ENCODE results near the gene UBL4A.

The UBL4A gene

DNA sequence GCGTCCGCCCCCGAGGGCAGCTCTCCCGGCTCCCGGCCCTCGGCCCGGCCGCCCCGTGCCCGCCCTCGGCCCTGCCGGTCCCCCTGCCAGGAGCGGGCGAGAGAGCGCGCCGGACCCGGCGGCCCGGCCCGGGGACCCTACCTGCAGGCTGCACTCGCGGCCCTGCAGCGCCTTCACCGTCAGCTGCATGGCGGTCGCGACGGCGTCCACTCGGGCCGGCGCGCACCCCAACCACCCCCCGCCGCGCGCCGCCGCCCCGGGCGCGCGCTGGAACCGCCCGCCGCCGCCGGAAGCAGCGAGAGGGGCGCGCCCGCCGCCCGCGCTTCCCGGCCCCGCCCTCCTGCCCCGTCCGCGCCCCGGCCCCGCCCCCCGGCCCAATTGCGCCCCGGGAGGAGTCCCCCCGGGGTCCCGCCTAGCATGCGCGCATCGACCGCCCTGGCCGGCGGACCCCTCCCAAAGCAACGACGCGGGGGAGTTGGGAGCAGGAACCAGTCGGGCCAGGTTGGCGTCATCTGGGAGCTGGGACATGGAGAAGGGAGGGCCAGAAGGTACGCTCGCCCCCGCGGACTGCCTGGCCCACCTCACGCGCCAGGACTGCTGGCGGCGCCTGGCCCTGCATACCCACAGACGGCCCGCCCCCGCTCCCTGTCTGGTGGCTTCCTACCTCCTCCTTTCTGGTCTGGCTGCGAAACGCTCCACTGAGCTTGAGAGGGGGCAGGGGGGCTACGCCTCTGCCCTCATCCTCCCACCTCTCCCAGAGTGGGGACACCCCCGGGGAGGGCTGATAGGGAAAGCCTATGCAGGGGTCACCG, at the start of gene UBL4A:
TSS of gene UBL4A (minus strand) at position 220 of the 812 bp plus-strand sequence. CDS start at position 189, 31 bp downstream.
- DNase-seq (ENCODE audit: low read depth) = peak; percentile 9

DNA sequence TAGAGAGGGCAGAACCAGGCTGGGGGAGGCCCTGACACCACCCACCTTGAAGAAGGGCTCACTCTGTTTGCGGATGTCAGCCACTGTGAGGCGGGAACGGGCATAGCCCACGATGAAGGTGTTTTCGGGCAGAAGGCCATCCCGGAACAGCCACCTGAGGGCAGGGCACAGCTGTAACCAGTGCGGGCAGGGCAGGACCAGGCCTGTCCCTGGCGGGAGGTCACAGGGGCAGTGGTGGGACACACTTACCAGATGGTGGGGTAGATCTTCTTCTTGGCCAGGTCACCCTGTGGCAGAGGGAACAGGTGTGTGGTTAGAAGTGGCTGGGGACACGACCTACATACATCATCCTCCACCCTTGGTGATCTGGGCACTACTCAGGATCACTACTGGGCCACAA, 49.5 kb upstream of the UBL4A start:
- DNase-seq (ENCODE audit: low read depth) = no peak

DNA sequence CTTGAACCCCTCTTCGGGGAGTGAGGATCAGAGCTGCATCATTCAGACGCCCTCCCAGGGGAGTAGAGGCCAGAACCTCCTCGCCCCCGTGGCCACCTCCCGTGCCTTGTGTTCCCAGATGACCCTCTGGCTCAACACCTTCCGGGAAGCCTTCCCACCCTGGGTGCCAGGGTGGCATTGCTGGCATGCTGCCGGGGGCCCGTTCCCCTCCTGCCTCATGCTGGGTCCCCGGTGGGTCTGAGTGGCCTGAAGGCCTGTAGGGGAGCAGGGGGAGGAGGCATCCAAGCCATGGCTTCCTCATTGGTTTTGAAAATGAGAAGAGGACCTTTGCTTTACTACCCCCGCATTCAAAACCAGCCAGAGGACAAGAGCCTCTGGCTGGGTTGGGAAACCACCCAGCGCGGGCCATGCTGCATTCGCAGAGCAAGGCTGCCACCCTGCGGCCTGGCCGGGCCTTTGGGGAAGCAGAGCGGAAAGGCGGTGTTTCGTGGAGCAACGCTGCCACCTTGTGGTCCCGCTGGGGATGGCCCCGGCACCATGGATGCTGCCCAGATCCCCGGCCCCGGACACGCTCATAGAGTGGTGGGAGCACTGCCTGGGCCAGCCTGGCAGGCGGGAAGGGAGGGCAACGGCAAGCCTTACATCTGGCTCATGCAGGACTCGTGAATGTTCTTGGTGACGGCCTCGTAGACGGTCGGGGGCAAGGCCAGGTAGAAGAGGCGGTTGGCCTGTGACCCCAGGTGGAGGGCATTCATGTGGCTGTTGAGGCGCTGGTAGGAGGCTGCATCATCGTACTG, 48.3 kb upstream of the UBL4A start:
- DNase-seq (ENCODE audit: low read depth) = peak; percentile 80

DNA sequence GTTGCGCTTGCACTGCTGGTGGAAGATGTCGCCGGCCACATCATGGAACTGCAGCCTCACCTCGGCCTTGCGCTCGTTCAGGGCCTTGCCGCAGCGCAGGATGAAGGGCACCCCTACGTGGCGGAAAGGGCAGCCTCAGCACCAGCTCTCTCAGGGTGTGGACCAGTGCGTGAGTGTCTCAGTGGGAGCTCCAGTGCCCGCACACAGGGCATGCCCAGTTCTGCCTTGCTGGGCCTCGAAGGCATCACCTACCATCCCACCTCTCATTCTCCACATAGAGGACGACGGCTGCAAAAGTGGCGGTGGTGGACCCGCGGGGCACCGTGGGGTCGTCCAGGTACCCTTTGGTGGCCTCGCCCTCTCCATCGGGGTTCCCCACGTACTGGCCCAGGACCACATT, 46.3 kb upstream of the UBL4A start:
- DNase-seq (ENCODE audit: low read depth) = no peak

DNA sequence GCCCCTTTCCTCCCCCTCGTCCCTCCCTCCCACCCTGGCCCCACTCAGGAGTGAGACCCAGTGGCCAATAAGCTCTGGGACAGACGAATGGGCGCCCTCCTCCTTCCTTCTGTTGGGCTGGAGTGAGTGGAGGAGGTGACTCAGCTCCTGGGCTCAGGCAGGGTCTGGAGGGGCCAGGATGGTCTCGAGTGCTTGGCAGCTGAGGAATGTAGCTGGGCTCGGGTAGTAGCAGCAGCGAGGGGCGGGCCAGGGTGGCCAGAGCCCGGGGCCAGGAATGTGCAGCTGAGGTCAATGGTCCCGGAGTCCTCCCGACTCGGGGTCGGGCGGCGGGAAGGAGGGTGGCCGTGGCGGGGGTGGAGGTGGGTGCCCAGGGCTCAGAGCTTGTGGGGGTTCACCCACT, 45.2 kb upstream of the UBL4A start:
- no peak for DNase-seq (ENCODE audit: low read depth)

DNA sequence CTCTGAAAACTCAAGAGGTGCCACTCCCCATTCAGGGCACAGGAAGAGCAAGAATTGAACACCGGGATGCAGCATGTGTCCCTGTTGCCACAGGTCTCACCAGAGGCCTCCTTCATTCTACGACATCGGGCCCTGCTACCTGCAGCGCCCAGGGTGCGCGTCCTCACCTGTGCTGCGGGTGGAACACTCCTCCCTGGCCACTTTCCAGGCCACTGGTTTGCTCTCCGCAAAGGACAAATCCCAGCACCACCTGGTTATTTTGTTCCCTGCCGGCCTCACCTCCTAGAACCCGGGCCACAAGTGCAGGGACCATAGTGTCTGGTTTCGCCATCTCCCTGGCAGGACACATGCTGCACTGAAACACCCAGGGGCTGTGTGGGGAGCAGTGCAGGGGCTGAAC, 43.9 kb upstream of the UBL4A start:
- no peak for DNase-seq (ENCODE audit: low read depth)

DNA sequence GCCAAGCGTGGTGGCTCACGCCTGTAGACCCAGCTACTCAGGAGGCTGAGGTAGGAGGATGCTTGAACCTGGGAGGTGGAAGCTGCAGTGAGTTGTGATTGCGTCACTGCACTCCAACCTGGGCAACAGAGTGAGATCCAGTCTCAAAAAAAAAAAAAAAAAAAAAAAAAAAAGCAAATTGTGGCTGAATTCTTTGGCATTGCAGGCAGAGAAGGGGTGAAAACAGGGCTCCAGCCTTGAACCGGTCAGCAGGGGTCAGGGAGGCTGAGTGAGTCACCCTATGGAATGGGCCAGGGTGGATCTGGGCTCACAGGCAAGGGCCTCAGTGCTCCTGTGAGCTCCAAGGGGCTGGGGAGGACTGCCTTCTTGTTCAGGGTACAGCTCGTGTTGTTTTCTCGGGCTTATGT, 42.8 kb upstream of the UBL4A start:
- DNase-seq (ENCODE audit: low read depth) = peak; percentile 61

DNA sequence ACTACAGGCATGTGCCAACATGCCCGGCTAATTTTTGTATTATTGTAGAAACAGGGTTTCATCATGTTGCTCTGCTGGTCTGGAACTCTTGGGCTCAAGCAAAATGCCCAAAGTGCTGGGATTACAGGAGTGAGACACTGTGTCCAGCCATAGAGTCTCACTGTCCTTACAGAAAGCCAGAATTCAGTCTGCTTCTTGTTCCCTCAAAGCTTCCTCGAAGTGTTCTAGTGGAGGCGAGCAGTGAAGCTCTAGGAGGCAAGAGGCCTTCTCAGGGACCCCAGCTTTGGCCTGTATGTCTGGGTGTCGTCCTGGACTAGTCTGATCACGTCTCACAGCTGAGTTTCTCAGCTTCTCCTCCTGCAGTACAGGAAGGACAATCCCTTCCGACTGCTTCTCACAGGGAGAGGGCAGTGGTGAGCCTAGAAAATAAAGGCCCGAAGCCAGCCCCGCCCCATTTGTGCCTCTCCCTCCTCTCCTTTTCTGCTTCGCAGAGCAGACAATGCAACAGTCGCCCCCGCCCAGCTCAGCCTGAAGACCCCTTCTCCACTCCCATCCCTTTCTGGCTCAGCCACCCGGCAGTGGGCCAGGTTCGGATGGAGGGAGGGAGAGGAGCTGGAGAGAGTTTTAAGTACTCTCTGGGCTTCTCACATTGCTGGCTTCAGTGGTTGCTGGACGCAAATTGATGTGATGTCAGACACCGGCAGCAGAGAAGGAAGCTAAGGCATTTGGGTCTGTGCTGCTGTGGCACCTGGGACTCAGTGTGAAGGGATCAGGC, 40.7 kb upstream of the UBL4A start:
- peak; percentile 72 for DNase-seq (ENCODE audit: low read depth)

DNA sequence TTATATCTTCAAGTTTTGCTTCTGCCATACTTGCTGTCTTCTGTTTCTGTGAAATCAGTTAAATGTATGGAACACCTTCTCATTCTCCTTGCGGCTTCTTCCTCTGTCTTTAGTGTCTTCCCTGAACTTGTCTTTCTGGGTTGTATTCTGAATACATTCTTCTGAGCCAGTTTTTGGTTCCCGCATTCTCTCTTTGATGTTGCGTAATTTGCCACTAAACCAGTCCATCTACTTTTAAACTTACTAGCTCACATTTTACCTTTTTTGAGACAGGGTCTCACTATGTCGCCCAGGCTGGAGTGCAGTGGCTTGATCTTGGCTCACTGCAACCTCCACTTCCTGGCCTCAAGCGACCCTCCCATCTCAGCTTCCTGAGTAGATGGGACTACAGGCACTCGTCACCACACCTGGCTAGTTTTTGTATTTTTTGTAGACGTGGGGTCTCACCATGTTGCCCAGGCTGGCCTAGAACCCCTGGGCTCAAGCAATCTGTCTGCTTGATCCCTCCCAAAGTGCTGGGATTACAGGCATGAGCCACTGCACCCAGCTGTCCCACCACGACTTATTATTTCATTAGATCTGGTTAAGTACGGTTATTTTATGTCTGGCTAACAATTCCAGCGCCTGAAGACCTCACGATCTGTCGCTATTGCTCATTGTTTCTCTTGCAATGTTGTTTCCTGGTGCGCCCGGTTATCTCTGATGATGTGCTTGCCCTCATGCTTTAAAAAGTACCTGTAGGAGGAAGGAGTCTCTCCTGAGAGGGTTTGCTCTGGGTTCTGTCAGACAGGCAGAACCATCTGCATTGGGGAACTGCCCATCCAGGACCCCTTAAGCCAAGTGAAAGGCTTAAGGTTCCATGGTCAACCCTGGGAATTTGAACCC, 39.4 kb upstream of the UBL4A start:
- no peak for DNase-seq (ENCODE audit: low read depth)

DNA sequence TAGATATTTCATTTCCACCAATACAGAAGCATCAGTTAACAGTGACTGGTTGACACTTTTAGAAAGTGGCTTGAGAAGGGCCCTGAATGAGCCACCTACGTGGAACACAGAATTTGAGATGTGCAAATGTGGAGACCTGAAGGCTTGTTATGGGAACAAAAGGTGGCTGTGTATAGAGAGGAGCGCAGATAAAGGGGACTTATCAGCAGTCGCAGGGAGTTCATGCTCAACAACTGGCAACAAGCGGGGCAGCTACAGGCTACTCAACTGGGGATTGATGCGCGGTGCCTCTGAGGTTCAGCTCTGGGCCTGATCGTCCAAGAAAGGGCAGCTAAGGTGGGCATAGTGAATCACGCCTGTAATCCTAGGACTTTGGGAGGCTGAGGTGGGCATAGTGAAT, 33.0 kb upstream of the UBL4A start:
- DNase-seq (ENCODE audit: low read depth) = no peak

DNA sequence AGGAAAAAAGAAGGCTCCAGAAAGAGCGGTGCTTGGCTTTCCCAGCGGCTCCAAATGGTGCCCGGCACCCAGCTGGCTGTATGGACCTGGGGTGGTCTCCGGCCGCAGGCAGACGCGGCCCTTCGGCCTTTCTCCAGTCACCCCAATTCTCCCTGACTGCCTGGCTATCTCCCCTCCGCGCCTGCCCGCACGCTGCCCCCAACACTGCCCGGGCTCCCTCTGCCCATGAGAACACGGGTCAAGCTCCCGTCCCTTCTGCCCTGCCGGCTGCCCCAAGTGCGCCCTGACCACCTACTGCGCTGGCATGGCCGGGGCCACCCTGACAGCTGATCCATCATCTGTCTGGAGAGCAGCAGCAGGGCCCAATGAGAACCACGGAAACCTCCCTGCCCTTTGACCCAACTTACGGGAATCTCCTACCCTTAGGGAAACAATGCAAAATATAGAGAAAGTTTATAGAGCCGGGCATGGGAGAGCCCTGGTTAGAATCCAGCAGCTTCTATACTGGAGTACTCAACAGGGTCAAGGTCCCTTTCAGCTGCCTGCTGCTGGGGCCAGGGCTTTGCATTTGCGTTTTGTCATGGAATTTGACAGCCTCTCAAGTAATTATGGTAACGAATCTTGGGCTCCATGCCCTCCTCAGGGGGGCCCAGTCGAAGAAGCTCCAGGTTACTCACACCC, 30.8 kb upstream of the UBL4A start:
- DNase-seq (ENCODE audit: low read depth) = no peak

DNA sequence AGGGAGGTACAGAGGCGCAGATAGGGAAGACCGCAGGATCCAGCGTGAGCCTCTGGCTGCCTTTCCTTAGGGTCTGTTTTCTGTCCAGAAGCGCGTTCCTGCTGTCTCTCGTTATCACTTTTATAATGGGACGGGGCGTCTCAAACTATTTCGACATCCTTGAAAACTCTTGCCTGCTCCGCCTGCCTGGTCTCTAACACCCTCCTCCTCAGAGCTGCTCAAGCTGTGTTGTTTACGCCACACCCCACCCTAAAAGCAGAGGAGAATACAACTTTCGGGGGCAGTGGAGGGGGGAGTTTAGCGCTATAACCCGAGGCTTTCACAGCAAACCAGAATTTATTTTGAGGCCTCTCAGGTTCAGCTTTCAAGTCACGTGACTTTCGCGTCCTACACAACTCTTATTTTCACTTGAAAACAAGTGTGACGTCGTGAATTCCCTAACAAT, 30.3 kb upstream of the UBL4A start:
- peak; percentile 48 for DNase-seq (ENCODE audit: low read depth)

DNA sequence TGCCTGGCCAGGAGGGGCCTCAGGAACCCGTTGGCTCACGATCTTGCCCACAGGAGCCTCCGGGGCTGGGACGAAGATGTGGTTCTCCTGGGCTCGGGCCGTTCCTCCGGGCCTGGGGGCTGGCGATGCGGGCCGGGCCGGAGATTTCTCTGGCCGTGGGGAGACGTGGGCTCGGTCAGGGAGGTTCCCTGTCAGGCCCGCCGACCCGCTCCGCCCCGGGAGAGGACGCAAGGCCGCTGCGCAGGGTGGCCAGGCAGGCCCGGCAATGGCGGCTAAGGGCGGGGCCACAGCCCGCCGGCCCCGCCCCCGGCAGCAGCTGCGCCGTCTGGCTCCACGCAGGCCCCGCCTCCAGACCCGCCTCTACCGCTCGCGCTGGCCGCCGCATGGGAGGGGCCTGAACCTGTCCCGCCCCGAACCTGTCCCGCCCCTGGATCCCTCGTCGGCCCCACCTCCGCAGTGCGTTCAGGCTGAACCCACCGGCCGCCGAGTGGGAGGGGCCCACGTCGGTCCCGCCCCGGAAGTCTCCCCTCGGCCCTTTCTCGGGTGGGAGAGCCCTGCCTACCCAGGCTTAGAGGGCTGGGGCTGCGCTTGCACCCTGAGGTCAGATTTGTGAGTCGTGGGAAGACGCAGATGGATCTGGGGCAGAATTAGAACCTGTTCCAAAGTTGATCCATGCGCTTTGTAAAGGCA, 29.7 kb upstream of the UBL4A start, which contains the start of gene FAM3A:
TSS of gene FAM3A (minus strand) at position 267 of the 690 bp plus-strand sequence. CDS start 460 bp downstream, outside the sequence.
- DNase-seq (ENCODE audit: low read depth) = peak; percentile 87

DNA sequence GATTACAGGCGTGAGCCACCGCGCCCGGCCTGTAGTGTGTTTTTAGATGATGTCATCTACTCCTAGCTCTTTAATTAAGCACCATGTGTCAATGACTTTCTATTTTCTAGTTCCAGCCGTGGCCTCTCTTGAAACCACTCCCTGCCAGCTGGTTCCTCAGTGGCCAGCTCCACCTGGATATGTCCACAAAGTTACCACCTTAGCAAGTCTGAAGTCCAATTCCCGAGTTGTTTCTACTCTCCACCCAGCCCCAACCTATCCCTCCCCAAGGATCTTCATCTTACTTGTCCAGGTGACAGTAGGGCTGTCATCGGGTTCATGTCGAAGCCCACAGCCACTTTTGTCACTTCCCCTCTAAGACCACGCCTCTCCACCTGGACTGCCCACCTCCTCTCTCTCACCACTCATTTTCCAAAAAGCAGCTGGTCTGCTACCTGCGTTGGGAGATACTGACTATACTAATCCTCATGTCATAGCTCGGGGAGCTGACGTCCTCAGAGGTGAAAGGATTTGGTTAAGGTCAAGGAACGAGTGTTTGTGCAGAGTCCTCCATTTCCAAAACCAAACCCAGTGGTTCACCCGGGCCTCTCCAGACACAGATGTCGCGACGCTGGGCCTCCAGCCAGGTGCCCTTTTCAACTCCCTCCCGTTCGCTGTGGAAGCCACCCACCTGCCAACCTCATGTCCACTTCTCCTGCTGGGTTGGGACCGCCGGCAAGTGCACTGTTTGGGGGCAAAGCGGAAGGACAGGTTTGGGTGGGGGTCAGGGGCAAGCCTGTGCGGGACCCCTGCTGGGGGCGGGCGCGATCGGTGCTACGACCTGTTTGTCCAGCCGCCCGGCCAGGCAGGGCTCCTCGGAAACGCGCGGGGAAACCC, 28.9 kb upstream of the UBL4A start:
- no peak for DNase-seq (ENCODE audit: low read depth)

DNA sequence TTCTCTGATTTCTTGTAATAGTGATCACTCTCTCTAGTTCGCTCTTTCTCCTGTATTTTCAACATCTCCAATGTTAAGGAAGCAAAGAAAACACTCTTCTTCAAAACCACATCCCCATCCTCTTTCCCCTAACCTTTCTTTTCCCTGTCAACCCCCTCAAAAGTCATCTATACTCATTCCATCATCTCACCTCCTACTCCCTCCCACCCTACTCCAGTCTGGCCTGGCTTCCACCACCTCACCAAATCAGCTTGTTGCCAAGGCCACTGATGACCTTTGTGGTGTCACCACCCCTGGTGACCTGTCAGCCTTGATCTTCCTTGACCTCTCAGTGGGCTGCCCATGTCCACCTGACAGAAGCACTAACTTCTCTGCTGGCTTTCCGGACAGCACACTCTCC, 27.3 kb upstream of the UBL4A start:
- DNase-seq (ENCODE audit: low read depth) = no peak

DNA sequence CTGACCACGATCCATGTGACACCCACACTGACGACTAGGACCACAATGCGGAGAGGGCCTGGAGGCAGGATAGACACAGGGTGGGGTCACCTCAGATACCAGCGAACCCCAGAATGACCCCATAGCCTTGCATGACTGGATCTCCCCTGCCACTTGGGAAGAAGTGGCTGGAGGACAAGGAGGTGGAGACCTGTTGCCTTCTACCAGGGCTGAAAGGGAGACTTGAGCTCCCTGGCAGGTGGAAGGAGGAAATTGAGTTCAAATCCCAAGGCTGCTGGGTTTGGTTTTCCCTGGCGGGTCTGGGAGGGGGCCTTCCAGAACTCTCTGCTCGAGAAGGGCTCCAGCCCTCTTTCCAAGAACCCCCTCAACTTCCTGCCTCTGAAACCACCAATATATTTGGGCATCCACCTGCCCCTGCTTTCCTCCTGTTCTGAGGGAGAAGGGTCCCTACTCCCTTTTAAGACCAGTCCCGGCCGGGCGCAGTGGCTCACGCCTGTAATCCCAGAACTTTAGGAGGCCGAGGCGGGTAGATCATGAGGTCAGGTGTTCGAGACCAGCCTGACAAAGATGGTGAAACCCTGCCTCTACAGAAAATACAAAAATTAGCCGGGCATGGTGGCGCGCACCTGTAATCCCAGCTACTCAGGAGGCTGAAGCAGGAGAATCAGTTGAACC, 26.6 kb upstream of the UBL4A start:
- DNase-seq (ENCODE audit: low read depth) = no peak

DNA sequence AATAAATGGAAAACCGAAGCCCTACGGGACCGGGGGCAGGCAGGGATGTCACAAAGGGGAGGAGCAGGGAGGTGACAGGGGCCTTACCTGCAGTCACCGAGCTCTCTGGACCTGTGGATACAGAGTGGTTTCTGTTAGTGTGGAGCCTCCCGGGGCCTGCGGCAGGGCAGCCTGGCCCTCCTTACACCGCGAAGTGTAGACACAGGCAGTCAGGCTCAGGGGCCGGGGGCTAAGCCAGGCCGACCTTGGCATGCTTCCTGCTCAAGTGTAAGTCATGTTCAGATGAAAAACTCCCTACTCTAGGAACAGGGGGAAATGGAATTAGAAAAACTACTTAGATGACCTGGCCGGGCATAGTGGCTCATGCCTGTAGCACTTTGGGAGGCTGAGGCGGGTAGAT, 25.3 kb upstream of the UBL4A start:
- no peak for DNase-seq (ENCODE audit: low read depth)

DNA sequence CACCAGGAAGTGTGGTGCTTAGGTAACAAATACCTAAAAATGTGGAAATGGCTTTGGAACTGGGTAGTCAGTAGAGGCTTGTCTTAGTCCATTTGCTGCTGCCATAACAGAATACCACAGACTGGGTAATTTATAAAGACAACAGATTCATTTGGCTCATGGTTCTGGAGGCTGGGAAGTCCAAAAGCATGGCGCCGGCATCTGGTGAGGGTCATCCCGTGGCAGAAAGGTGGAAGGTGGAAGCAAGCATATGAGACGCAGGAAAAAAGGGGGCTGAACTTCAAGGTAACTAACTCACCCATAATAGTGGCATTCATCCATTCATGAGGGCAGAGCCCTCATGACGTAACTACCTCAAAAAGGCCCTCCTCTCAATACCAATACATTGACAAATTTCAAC, 23.0 kb upstream of the UBL4A start:
- DNase-seq (ENCODE audit: low read depth) = no peak

DNA sequence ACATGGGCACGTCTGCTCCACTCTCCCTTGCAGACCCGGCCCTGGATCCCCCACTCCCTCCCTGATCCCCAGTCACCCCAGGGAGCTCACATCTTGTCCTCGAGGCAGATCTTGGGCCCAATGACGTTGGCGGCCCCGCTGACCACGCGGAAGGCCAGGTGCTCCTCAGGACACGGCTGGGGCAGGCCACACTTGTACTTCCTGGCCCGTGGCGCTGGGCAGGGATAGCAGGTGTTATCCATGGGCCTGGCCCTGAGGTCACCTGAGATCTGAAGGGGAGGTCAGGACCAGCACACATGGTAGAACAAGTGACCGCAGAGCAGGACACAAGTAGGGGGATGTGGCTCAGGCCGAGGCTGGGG, 21.9 kb upstream of the UBL4A start:
- no peak for DNase-seq (ENCODE audit: low read depth)
